Occipital lobe (tissue), 2 donors: Measurements from ENCODE around the gene CPED1. TPM values are rescaled to one million over a fixed set of nuclear protein-coding genes. Genes with fewer than 3 reads are reported as not detected.
"Not testable (repeated sequence)": the region's sequence is repeated elsewhere in the genome, so short reads cannot be mapped to it uniquely, and the experiment has no call there.

Experiments used
- DNase-seq: peaks from one replicate; lab custom pipeline; 2025; lab: John Stamatoyannopoulos, UW
- total RNA-seq: library from RNA; depleted of rRNA; stranded (reverse); fragments of >200 nt; gene quantifications from one replicate; pipeline ENCODE4 v1.2.3, GENCODE V29; 2014

The CPED1 gene
- total RNA-seq, 1 donor from 2014 or later: 3.9 TPM

DNA sequence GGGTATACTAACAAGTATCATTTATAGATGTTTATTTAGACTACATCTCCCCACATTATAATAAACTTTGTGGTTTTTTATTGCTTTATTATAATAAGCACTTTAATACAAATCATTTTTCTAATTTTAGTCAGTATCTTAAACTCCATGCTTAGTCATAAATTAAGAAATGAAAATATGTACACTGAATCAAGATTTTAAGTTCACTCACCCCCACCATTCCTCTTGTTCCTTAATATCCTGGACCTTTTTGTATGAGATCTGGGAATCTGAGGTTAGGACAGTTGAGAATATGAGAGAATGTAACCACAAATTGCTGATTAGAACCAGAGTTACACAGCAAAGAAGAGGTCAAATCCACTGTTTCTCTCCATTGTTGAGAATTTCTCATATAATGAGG is 246.7 kb downstream of the CPED1 start:
- no peak for DNase-seq

DNA sequence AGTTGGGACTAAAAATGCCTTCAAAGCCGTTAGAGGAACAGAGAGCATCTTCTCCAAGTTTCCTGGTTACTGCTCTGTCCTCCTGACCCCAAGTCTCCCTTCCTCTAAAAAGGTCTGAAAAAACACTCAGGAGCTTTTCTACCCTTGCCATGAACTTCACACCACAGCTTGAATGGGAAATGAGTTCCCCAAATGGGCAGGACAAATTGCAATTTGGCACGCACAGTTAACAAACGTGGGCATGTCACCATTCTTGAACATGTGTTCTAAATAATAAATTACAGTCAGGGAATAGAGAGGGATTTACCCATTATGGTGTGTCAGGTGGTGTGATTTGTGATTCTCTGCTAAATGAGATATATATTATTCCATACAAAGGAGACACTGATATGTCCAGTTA is 249.1 kb downstream of the CPED1 start:
- DNase-seq: no peak

GRCh38 chr7:121244120-121244870 is 255.8 kb downstream of the CPED1 start:
- DNase-seq: no peak

DNA sequence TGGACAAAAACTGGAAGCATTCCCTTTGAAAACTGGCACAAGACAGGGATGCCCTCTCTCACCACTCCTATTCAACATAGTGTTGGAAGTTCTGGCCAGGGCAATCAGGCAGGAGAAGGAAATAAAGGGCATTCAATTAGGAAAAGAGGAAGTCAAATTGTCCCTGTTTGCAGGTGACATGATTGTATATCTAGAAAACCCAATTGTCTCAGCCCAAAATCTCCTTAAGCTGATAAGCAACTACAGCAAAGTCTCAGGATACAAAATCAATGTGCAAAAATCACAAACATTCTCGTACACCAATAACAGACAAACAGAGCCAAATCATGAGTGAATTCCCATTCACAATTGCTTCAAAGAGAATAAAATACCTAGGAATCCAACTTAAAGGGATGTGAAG is 262.9 kb downstream of the CPED1 start:
- DNase-seq: not testable (repeated sequence)

DNA sequence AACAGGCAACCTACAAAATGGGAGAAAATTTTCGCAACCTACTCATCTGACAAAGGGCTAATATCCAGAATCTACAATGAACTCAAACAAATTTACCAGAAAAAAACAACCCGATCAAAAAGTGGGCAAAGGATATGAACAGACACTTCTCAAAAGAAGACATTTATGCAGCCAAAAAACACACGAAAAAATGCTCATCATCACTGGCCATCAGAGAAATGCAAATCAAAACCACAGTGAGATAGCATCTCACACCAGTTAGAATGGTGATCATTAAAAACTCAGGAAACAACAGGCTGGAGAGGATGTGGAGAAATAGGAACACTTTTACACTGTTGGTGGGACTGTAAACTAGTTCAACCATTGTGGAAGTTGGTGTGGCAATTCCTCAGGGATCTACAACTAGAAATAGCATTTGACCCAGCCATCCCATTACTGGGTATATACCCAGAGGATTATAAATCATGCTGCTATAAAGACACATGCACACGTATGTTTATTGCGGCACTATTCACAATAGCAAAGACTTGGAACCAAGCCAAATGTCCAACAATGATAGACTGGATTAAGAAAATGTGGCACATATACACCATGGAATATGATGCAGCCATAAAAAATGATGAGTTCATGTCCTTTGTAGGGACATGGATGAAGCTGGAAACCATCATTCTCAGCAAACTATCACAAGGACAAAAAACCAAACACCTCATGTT is 264.2 kb downstream of the CPED1 start:
- DNase-seq: not testable (repeated sequence)

- no peak for DNase-seq
These were observed 271.3 kb downstream of the CPED1 start for GRCh38 chr7:121259826-121260225.

DNA sequence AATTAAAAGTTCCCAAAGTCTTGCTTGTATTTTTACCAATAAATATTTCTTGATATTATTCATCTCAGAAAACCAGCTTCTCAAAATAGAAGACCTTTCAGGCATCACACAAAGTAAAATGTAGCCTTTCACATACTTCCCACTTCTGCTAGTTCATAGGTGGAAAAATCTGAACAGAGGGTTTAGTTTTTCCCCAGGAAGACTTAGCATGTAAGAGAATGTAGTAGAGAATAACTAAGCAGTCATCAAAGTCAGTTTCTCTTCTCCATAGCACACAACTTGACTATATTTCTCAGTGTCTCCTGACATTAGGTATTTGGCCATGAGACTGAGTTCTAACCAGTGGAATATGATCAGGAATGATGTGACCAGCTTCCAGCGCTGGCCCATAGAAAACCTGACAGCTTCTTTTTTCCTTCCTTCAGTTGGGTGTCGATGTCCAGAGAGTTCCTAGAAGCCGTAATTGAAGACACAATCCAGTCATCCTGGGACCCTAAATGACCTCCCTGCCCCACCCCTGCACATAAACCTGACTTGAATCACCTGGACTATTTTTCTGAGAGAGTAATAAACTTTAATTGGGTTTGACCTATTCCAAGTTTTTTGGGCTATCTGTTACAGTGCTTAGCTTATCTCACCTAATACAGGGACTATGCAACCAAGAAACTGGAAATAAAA is 272.8 kb downstream of the CPED1 start:
- no peak for DNase-seq

DNA sequence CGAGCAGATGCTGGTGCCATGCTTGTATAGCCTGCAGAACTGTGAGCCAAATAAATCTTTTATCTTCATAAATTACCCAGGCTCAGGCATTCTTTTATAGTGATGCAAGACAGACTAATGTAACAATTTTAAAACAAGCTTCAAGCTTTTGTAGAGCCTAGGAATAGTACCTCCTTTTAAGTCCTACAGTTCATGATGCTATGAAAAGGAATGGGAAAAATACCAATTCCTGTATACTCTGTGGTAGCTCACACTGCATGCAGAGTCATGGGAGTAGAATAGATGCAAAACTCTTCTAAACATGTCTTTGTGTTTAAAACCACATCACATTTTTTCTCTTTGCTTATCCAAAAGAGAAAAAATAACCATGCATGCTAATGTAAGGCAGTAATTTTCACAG is 273.7 kb downstream of the CPED1 start:
- no peak for DNase-seq

- no peak for DNase-seq
These were observed 274.5 kb downstream of the CPED1 start for GRCh38 chr7:121262969-121263368.

- no peak for DNase-seq
These were observed 277.9 kb downstream of the CPED1 start for GRCh38 chr7:121266307-121266894.

- no peak for DNase-seq
These were observed 279.1 kb downstream of the CPED1 start for GRCh38 chr7:121267612-121268011.

- no peak for DNase-seq
These were observed 281.3 kb downstream of the CPED1 start for GRCh38 chr7:121269798-121270197.

DNA sequence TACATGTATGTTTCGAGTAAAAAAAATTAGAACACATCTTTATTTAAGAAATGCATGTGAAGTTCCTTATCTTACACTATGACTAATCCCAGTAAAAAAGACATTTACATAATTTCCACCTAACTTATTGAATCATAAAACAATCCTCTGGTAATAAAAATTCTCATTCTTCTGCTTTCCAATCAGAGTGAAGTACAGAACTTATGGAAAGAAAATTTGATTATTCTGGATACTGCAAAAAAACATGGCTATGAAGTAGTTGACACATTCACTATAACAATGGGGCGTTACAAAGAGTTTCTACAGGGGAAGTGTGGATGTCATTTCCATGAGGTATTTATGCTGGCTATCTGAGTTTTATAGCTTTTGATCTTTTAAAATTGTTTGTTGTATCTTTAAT is 282.6 kb downstream of the CPED1 start:
- DNase-seq: no peak

GRCh38 chr7:121271916-121272315 is 283.4 kb downstream of the CPED1 start:
- DNase-seq: no peak

GRCh38 chr7:121272676-121273075 is 284.2 kb downstream of the CPED1 start:
- no peak for DNase-seq

DNA sequence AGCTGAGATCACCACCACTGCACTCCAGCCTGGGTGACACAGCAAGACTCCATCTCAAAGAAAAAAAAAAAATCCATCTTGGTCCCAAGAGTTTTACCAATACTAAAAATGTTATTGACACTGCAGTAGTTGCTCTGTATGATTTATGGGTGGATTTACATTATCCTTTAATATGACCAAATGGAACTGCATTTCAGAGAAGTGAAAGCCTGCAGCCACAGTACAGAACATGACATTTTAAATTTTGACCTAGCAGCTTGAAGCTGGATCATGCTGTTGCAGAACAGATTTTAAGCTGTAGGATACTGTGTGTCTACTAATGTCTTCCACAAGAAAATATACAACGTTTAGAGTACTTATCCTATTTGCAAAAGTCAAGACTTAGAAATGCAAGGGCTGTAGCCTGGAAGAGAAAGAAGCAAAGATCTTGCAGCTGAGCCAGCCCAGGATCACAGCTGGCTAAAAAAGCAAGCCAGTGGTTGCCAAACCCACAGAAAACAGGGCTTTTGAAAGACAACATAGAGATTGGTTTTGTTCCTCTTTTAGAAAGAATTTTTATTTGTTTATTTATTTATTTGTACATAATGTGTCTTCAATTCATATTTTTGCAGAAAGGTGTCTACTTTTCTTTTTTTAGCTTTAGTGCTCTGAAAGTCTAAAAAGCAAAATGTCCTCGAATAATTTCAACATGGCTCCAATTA is 285.1 kb downstream of the CPED1 start:
- DNase-seq: no peak

DNA sequence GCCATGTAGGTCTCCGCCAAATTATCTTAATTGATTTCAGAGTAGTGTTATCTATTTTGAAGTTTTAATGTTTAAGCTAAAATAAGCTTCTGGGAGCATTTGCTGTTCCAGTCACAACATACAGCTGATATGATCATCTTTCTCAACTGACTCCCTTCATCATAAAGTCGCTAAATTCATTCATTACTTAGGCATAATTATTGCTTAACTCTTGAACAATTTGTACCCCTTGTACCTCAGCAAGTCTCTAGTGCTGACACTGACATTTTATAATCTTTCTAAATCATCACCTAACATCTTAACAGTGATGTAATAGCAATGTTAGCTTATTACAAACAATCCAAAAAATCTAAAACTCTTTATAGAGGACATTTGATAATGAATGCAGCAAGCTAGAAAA is 286.0 kb downstream of the CPED1 start:
- DNase-seq: no peak

DNA sequence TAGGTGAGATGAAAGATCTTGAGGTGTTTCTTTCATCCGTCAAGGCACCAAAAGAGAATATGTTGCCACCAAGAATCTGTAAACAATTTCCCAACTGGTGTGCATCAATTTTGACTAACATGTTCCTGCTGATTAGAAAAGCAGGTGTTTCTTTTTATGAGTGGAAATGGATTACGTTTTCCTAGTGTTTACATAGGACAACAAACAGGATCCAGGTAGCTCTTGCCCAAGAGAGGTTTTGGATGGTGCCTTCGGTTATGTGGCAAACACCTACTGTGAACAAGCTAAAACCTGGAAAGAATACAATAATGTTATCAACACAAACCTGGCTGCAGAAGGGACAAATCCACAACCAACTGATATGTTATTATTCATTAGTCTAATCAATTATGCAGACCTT is 286.7 kb downstream of the CPED1 start:
- no peak for DNase-seq

DNA sequence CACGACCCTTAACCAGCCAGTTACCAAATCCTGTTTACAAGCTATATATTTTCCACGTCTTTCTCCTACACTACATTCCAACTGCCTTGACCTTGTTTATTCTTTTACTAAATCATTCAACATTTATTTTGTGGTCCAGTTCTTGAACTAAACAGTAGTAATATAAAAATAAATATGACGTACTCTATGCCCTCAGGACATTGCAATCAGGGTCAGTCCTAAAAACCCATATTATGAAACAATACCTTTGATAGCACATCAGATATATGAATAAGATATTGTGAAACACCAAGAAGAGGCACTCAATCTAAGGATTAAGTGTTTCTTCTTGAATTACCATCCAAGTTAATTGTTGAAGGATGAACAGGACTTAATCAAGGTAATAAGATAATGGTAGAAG is 287.8 kb downstream of the CPED1 start:
- DNase-seq: no peak

GRCh38 chr7:121278120-121279021 is 289.9 kb downstream of the CPED1 start:
- no peak for DNase-seq
